CMK (cell line): ENCODE results near the gene ABCC2.
"Not testable (repeated sequence)": the region's sequence is repeated elsewhere in the genome, so short reads cannot be mapped to it uniquely, and the experiment has no call there.

ENCODE experiments used
- DNase-seq: peaks from one replicate; pipeline ENCODE4 v3.0.0-alpha.2; 2010; ENCODE audit warnings: low read depth

Gene ABCC2

GRCh38 chr10:99782447-99783286, at the start of gene ABCC2:
ABCC2 (plus strand) TSS chr10:99782640; CDS start chr10:99782845, 205 bp downstream.
- no peak for DNase-seq

- no peak for DNase-seq
Observed at GRCh38 chr10:99733366-99733765, 49.1 kb upstream of the ABCC2 start.

- DNase-seq: not testable (repeated sequence)
Observed at GRCh38 chr10:99734111-99734510, 48.3 kb upstream of the ABCC2 start.

DNA sequence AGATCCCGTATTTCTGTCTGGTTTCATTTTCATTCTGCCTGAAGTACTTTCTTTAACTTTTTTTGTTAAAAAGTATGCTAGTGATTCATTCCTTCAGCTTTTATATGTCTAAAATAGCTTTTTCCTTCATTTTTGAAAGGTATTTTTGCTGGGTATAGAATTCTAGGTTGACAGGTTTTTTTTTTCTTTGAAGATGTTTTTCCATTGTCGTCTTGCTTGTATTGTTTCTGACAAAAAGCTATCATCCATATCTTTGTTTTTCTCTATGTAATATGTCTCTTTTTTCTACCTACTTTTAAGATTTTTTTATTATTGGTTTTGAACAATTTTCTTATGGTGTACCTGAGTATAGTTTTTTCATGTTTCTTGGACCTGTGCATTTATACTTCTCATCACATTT, 42.2 kb upstream of the ABCC2 start:
- DNase-seq: no peak

DNA sequence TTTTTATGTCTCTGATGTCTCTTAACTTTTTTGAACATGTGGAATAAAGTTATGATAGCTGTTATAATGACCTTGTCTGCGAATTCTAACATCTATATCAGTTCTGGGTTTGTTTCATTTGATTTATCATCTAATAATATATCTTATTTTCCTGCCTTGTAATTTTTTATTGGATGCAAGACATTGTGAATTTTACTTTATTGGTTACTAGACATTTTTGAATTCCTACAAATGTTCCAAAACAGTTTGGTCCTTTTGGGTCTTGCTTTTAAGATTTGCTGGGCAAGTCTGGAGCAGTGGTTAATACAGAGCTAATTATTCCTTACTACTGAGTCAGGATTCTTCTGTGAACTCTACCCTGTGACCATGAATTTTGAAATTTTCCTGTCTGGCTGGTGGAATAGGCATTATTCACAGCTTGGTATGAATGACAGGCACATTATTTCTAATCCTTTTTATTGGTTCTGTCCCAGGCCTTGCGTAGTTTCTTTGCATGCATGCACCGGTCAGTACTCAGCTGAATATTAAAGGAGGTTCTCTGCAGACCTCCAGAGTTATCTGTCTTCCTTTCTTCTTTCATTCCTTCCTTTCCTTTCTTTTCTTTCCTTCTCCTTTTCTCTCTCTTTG, 41.4 kb upstream of the ABCC2 start:
- no peak for DNase-seq

DNA sequence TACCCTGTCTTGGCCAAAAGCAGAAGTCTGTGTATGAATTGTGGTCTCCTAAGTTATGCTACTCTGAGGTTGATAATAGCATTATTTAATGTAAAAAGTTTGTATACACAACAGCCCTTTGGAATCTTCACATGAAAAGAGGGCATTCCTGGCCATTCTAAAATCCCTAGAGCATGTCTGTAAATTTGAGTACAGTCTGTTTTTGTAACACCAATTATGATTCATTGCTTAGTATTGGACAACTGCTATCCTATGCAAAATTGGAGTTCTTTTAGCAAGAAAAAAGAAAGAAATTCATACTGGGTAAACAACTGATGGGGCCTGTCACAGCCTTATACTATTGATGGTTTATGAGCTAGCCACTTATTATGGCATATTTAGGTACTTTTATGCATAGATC, 40.2 kb upstream of the ABCC2 start:
- DNase-seq: no peak

- no peak for DNase-seq
Observed at GRCh38 chr10:99742701-99743100, 39.7 kb upstream of the ABCC2 start.

GRCh38 chr10:99743841-99744240, 38.6 kb upstream of the ABCC2 start:
- DNase-seq: no peak

DNA sequence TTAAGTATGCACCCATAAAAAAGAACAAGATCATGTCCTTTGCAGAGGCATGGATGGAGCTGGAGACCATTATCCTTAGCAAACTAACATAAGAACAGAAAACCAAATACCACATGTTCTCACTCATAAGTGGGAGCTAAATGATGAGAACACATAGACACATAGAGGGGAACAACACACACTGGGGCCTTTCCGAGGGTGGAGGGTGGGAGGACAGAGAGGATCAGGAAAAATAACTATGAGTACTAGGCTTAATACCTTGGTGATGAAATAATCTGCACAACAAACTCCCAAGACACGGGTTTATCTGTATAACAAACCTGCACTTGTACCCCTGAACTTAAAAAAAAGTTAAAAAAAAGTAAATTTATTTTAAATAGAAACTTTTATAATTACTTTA, 36.3 kb upstream of the ABCC2 start:
- not testable (repeated sequence) for DNase-seq

DNA sequence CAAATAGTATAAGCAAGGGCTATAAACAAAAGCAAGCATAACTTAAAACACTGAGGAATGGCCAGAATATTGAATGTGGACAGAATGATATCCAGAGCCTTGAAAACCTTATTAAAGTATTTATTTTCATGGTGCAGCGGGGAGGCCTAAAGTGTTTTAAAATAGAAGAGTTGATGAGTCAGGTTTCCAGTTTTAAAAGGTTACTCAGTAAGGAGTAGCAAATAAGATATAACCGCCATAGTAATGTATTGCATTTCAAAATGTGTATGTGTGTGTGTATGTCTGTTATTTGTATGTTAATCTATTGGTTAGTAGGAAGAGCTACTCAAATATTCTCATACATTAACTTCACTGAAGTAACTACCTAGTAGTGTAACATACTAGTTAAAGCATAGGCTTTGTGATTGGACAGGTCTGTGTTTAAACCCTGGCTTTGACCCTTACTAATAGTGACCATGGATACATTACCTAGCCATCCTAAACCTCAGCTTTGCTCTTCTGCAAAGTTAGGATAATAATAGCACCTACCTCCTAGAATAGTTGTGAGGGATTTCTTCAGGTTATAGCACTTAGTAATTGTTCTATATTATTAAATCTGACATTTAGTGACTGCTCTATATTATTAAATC, 33.5 kb upstream of the ABCC2 start:
- DNase-seq: no peak

DNA sequence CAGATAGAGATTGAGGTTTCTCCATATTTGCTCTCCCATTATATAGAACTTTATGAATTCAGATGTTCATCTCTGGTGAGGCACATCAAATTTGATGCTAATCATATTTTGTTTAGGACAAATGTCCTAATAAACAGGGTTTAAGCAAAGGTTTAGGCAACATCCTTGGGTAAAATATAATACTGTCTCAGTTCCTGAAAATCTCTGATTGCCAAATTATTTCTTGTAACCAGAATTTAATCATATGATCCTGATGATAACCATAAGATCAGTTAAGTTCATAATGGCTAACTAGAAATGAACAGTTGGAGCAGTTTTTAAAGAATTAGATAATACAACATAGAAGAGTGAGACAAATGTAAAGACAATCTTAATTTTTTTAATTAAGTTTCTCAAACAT, 31.8 kb upstream of the ABCC2 start:
- DNase-seq: no peak

DNA sequence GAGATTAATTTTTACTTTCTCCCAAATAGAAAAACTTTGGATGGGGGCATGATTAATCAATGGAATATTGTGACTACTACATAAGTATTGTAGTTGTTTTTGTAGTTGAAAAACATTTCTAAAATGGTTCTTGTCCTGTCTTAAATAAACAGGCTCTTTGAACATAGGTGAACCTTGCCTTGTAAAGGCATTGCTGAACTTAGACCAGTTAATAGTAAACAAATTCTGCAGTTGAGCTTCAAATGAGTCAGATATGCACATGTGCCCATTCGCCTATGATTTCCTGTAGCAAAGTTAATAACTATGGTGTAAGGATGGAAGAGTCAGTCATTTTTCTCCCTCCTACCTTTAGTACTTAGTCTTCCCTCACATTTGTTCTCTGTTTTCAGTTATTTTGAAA, 27.8 kb upstream of the ABCC2 start:
- no peak for DNase-seq

GRCh38 chr10:99756159-99756558, 26.3 kb upstream of the ABCC2 start:
- no peak for DNase-seq

DNA sequence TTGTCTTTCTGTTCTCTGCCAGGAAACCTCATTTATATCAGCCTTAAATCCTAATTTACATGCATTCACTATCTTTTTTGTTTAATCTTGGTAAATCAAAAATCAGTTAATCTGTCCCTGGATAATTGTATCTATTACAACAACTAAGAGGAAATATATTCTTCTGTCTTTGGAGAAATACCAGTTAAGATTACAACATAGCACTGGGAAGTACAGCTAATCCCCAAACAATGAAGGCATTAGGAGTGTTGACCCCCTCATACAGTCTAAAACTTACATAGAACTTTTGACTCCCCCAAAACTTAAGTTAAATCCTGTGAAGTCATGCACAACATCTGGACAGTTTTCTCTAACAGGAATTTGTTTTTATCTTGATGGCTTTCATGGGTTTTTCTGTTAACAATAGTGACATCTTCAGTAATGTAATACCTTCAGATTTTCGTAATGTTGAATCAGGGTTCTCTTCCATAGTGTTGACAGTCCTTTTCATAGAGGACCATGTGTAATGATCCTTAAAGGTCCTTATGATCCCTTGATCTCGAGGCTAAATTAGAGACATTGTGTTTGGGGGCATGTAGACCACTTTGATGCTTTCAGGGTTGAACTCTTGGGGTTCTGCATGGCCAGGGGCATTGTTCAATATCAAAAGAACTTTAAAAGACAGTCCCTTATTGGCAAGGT, 24.1 kb upstream of the ABCC2 start:
- DNase-seq: no peak

- DNase-seq: no peak
Observed at GRCh38 chr10:99760321-99760720, 22.1 kb upstream of the ABCC2 start.

DNA sequence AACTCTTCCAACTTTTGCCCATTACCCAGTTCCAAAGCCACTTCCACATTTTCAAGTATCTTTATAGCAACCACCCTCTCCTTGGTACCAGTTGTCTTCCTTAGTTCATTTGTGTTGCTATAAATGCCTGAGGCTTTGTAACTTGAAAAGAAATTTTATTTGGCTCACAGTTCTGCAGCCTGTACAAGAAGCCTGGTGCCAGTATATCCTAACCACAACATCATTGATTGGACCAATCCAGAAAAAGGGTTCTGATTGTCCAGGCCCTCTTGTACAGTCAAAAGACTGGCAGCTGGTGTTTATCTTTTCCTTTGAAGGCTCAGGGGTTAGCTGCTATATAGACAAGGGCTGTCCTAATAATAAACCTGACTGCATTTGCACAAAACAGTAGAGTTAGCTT, 21.1 kb upstream of the ABCC2 start:
- DNase-seq: no peak

GRCh38 chr10:99765672-99766301, 16.7 kb upstream of the ABCC2 start:
- no peak for DNase-seq

DNA sequence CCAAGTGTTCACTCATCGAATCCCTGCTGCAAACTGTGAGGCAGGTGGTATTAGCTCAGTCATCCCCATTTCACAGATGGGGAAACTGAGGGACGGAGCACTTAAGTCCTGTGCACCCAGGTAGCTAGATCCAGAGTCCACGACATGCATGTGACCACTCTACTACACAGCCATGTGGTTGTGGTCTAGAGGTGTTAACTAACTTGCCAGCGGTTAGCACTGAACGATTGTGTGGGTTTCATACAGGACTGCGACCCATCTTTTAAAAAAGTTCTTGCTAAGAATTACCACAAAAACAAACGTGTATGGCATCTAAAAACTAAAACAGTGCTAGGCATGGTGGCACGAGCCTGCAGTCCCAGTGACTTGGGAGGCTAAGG, 16.1 kb upstream of the ABCC2 start:
- no peak for DNase-seq

- no peak for DNase-seq
Observed at GRCh38 chr10:99767901-99768300, 14.5 kb upstream of the ABCC2 start.

- no peak for DNase-seq
Observed at GRCh38 chr10:99768556-99768955, 13.9 kb upstream of the ABCC2 start.

DNA sequence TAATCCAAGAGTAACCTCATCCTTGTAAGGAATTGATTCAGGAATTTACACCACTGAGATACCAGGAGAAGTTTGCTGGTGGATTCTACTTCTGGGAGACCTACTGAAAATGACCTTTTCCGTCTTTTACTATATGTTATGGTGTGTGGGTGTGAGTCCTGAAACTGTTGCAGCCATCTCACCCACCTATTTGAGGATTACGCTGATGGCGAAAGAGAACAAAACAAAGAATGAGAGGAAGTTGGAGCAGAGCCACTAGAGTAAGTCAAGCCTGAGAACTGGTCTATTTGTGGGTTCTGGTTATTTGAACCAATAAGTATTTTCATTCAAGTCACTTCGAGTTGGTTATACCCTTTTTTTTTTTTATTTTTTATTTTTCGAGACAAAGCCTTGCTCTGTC, 12.7 kb upstream of the ABCC2 start:
- DNase-seq: no peak

DNA sequence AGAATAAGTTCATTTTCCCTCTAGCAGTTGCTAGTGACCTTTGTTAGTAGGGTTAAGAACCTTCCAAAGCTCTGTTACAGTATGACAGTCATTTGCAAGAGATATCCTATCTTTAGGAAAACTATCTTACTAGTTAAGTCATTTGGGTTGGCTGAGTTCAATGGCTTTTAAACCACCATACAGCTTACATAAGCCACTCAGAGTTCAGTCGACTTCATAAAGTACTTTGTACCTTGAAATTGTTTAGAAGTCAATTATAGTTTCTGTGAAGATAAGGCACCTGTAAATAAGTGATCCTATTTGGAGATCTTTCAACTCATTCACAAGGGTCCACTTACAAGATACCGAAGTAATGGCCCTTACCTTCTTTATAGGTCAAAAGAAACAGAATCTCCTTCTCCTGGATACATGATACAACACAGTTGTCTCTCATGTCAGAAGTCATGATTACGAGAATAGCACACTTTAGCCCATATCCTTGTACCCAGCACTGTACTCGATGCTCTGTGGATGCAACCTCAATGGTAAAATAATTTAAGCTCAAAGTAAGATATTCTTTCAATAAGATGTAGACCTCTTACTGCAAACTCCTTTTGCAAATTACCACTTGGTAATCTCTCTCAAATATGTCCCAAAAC, 11.9 kb upstream of the ABCC2 start:
- DNase-seq: no peak
